Sigmoid colon (tissue), 7 donors: Measurements from ENCODE around the gene EFNA3. TPM values are rescaled to one million over a fixed set of nuclear protein-coding genes. Genes with fewer than 3 reads are reported as not detected.
A peak's percentile ranks its signal among the peaks of the same experiment; 100 is the strongest.

Experiments used
- DNase-seq: peaks from one replicate; pipeline ENCODE4 v3.0.0-alpha.2; 2019
- H3K27ac ChIP-seq, 4 donors: fragments of 200-600 bp; sonication (generic); one replicate each; pipeline ENCODE4 v1.5.1; 2016 to 2019; ENCODE audit warnings: mild to moderate bottlenecking in 1 of 4
- H3K27me3 ChIP-seq, 3 donors: fragments of 200-600 bp; sonication (generic); one replicate each; pipeline ENCODE4 v1.5.1; 2019; ENCODE audit warnings: mild to moderate bottlenecking in 1 of 3
- H3K36me3 ChIP-seq, 4 donors: fragments of 200-600 bp; sonication (generic); one replicate each; pipeline ENCODE4 v1.5.1; 2016 to 2019
- H3K4me1 ChIP-seq, 4 donors: fragments of 200-600 bp; sonication (generic); one replicate each; pipeline ENCODE4 v1.5.1; 2017 to 2019
- H3K4me3 ChIP-seq, 4 donors: fragments of 200-600 bp; sonication (generic); one replicate each; pipeline ENCODE4 v1.5.1; 2017 to 2019; ENCODE audit warnings: mild to moderate bottlenecking in 2 of 4, moderate library complexity in 1 of 4
- H3K9me3 ChIP-seq, 4 donors: fragments of 200-600 bp in 3 of 4; sonication (generic) in 3 of 4; one replicate each; pipeline versions ENCODE4 v1.5.1 to v1.6.1; 2013 to 2019
- EP300 ChIP-seq, 4 donors: sonication (generic); formaldehyde crosslinking; IDR thresholded peaks; one replicate each; pipeline ENCODE4 v1.6.1; 2017; ENCODE audit warnings: antibody characterized with exemption in 4 of 4
- POLR2A ChIP-seq, 2 donors: fragments of 450-650 bp; IDR thresholded peaks; one replicate each; pipeline ENCODE4 v1.6.1; 2016; ENCODE audit warnings: antibody characterized with exemption in 2 of 2, mild to moderate bottlenecking in 2 of 2, moderate library complexity in 2 of 2
- POLR2AphosphoS5 ChIP-seq, 4 donors: sonication (generic); formaldehyde crosslinking; IDR thresholded peaks; one replicate each; pipeline ENCODE4 v1.6.1; 2017; ENCODE audit warnings: antibody characterized with exemption in 4 of 4
- WGBS, 2 donors: extraction: QIAGEN DNeasy Blood & Tissue Kit; methylation state at CpG; one replicate each; pipeline ENCODE4 v1.1.7; 2013; 5-methylcytosine and 5-hydroxymethylcytosine counted together
- intact Hi-C: fragments of 100-400 bp; cut with DNase I; formaldehyde crosslinking; loops from one replicate; pipeline ENCODE4 v1.15.1; 2023
- polyA plus RNA-seq, 3 donors: library from polyadenylated mRNA; stranded (reverse); fragments of 200-250 nt; gene quantifications; one replicate each; pipeline ENCODE4 v1.2.3, GENCODE V29; 2013
- total RNA-seq, 4 donors: library from RNA; depleted of rRNA; stranded (reverse); fragments of >200 nt; gene quantifications; one replicate each; pipeline ENCODE4 v1.1.0, GENCODE V29; 2016
- TF ChIP-seq, protein P1 (sequence below), 4 experiments: fragments of 450-650 bp in 3 of 4; fragments of 200-600 bp in 1 of 4; IDR thresholded peaks; one replicate each; pipeline ENCODE4 v1.5.1; 2016 to 2019; ENCODE audit warnings: antibody characterized with exemption in 4 of 4, mild to moderate bottlenecking in 3 of 4, moderate library complexity in 2 of 4
- donor health status: healthy with polysubstance abuse.
- donor health status: Bipolar disorder and iron deficiency.
- donor health status: healthy.

The EFNA3 gene
- total and polyA plus RNA-seq, 7 donors: 0.27 to 9.0 (median 3.0) TPM

- Histone ChIP-seq H3K36me3 (no peaks in the 10 kb centered on the region), H3K4me1 (peaks cover 0 to 14% (median 4%) of the 10 kb centered on the region in 4 donors), H3K27me3 (no peaks in the 10 kb centered on the region), H3K4me3 (no peak overlapping the region), H3K27ac (no peak overlapping the region), H3K9me3 (no peaks in the 10 kb centered on the region)
- no peak for TF ChIP-seq POLR2A (IDR thresholded peaks at IDR 0.05)
- TF ChIP-seq, protein P1, sequence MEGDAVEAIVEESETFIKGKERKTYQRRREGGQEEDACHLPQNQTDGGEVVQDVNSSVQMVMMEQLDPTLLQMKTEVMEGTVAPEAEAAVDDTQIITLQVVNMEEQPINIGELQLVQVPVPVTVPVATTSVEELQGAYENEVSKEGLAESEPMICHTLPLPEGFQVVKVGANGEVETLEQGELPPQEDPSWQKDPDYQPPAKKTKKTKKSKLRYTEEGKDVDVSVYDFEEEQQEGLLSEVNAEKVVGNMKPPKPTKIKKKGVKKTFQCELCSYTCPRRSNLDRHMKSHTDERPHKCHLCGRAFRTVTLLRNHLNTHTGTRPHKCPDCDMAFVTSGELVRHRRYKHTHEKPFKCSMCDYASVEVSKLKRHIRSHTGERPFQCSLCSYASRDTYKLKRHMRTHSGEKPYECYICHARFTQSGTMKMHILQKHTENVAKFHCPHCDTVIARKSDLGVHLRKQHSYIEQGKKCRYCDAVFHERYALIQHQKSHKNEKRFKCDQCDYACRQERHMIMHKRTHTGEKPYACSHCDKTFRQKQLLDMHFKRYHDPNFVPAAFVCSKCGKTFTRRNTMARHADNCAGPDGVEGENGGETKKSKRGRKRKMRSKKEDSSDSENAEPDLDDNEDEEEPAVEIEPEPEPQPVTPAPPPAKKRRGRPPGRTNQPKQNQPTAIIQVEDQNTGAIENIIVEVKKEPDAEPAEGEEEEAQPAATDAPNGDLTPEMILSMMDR (IDR thresholded peaks at IDR 0.05): no peak
- TF ChIP-seq EP300 (IDR thresholded peaks at IDR 0.05): no peak
- TF ChIP-seq POLR2AphosphoS5 (IDR thresholded peaks at IDR 0.05): no peak
- 17 to 70% methylated on average over 12 of the region's 12 CpGs for WGBS, 2 donors
- no peak for DNase-seq
- intact Hi-C loops: no loop called here
Measured at GRCh38 chr1:155043301-155043702, 35.3 kb upstream of the EFNA3 start.

GRCh38 chr1:155043793-155044192 lies 34.8 kb upstream of the EFNA3 start:
- no peak overlapping the region for H3K27ac ChIP-seq
- WGBS, 2 donors: 13 to 66% methylated on average over 3 of the region's 3 CpGs

DNA sequence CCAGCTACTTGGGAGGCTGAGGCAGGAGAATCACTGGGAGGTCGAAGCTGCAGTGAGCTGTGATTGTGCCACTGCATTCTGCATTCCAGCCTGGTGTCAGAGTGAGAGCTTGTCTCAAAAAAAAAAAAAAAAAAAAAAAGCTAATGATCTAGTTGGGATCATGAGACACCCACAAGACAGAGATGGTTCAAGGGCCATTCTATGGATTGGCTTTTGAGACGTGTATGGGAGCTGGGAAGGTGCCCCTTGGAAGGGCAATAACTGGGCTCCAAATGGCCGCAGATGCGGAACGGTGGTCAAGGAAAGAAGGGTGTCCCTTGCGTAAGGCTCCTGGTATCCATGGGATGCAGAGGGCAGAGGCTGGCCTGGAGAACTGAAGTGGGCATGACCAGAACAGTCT lies 34.3 kb upstream of the EFNA3 start:
- no peaks in the 10 kb centered on the region for H3K27me3 ChIP-seq
- no peak for DNase-seq
- no peak overlapping the region for H3K4me3 ChIP-seq
- peak overlapping the region in 1 of 4 donors; percentile 18 for H3K27ac ChIP-seq
- intact Hi-C loops: no loop called here
- TF ChIP-seq, protein P1 (IDR thresholded peaks at IDR 0.05): no peak
- no peaks in the 10 kb centered on the region for H3K36me3 ChIP-seq
- no peaks in the 10 kb centered on the region for H3K9me3 ChIP-seq
- H3K4me1 ChIP-seq: peaks cover 0 to 9% (median 6%) of the 10 kb centered on the region in 4 donors
- 77 to 84% methylated on average over 6 of the region's 6 CpGs for WGBS, 2 donors

More at GRCh38 chr1:155043793-155044192, 34.8 kb upstream of the EFNA3 start:
- H3K4me1 ChIP-seq: peaks cover 0 to 10% (median 4%) of the 10 kb centered on the region in 4 donors
- no peaks in the 10 kb centered on the region for H3K27me3 ChIP-seq
- intact Hi-C loops: no loop called here
- TF ChIP-seq POLR2AphosphoS5 (IDR thresholded peaks at IDR 0.05) (no peak), POLR2A (IDR thresholded peaks at IDR 0.05) (no peak), EP300 (IDR thresholded peaks at IDR 0.05) (no peak)
- TF ChIP-seq, protein P1 (IDR thresholded peaks at IDR 0.05): no peak
- H3K9me3 ChIP-seq: no peaks in the 10 kb centered on the region
- no peak overlapping the region for H3K4me3 ChIP-seq
- no peaks in the 10 kb centered on the region for H3K36me3 ChIP-seq
- DNase-seq: no peak

DNA sequence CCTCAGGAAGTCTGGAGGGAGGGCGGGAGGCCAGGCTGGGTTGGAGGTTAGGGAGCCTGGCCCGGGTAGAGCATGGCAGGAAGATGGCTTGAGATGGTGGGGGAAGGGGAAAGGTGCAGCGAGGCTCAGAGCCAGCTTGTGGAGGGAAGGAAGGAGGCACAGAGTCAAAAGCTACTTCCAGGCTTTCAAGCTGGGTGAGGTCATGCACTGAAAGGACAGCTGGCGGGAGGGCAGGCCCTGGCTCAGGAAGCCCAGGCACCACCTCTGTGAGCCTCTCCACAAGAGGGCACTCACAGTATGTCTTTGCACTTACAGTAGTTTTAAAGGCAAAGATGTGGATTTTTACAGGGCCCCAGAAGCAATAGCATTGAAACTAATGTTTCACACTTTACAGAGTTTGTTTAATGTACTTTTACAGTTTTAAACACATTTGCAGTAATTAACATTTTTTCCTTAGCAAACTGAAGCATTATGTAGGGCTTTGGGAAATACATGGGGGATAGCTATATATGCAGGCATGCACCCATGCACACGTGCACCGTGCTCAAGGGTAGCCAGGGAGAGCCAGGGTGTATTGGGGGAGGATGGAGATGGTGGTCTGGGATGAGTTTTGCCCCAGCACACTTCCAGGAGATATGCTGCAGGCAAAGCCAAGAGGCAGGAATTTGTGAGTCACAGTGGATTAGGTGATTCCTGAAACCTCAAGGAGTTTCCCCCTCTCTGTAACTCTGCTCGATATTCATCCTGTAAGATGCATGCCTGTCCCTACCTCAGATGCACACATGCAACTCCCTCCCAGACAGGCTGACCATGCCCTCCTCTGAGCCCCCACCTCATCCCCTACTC lies 33.6 kb upstream of the EFNA3 start:
- peak; percentile 85 for DNase-seq
- H3K27ac ChIP-seq: peak overlapping the region in 1 of 4 donors; percentile 18
- H3K4me1 ChIP-seq: peaks cover 0 to 16% (median 12%) of the 10 kb centered on the region in 4 donors
- no peak for TF ChIP-seq POLR2A (IDR thresholded peaks at IDR 0.05)
- TF ChIP-seq, protein P1 (IDR thresholded peaks at IDR 0.05): peak; percentile 22 to 73 (median 66)
- intact Hi-C loops: loop anchor here (1.0 kb wide), 1 partner anchor 16 kb away; no protein-coding TSS in a partner anchor
- H3K9me3 ChIP-seq: no peaks in the 10 kb centered on the region
- H3K27me3 ChIP-seq: no peaks in the 10 kb centered on the region
- WGBS, 2 donors: 46 to 58% methylated on average over 7 of the region's 7 CpGs
- no peak overlapping the region for H3K4me3 ChIP-seq
- H3K36me3 ChIP-seq: no peaks in the 10 kb centered on the region
